ENCODE measurements around the gene UTP4. TPM values are rescaled to one million over a fixed set of nuclear protein-coding genes. Genes with fewer than 3 reads are reported as not detected.

UTP4 gene
- total RNA-seq, 8 experiments from 2014 or later: 13.3 to 71.5 (median 24.4) TPM

GRCh38 chr16:69105501-69106361 lies 26.7 kb upstream of the UTP4 start, which contains the start of gene HAS3:
HAS3 (plus strand) TSS chr16:69105653; CDS start chr16:69109396, 3,743 bp downstream.
- Histone ChIP-seq H3K4me3 (peak within 1 kb of the TSS; percentile 44 to 67 (median 48)), H3K27ac (no peak within 1 kb of the TSS), H3K4me1 (replicated peaks in 1 of 2) (peaks cover 14 to 15% of the 10 kb centered on the region in 2 donors)
- in situ Hi-C loops (cut with MboI; ENCODE audit: low pct_unique_long_range_greater_than_20kb in 2 of 9, low sequenced_read_pairs in 9 of 9, unreplicated experiment in 9 of 9): loop anchor here in 5 of 9 experiments (25.0 kb wide), 4 partner anchors 193 to 568 kb away; partner anchors contain the start of gene ZFP90 (in 2 of the 5)
- 0 to 6% (median 0%) methylated on average over 1 to 8 of the region's 80 CpGs; no CpG with 5 or more reads in 2 of the 10 experiments for WGBS, 10 experiments
- ATAC-seq (replicated peaks in 6 of 8): peak; percentile 68 to 79 (median 71)

GRCh38 chr16:69106491-69107315 lies 25.7 kb upstream of the UTP4 start:
- peak overlapping the region; percentile 44 to 67 (median 48) for H3K4me3 ChIP-seq
- H3K27ac ChIP-seq: no peak overlapping the region
- peaks cover 14 to 15% of the 10 kb centered on the region in 2 donors for H3K4me1 ChIP-seq (replicated peaks in 1 of 2)
- ATAC-seq (replicated peaks in 6 of 8): peak in 6 of 8 experiments; percentile 3 to 17 (median 10)
- in situ Hi-C loops (cut with MboI; ENCODE audit: low pct_unique_long_range_greater_than_20kb in 2 of 9, low sequenced_read_pairs in 9 of 9, unreplicated experiment in 9 of 9): loop anchor here in 5 of 9 experiments (25.0 kb wide), 4 partner anchors 194 to 569 kb away; partner anchors contain the start of gene ZFP90 (in 2 of the 5)
- 0% methylated on average over 17 of the region's 55 CpGs; no CpG with 5 or more reads in 9 of the 10 experiments for WGBS, 10 experiments

GRCh38 chr16:69107316-69107962 lies 25.0 kb upstream of the UTP4 start:
- no peak overlapping the region for H3K27ac ChIP-seq
- WGBS, 10 experiments: 0 to 4% (median 1%) methylated on average over 2 to 15 of the region's 52 CpGs; no CpG with 5 or more reads in 6 of the 10 experiments
- peak overlapping the region; percentile 44 to 67 (median 48) for H3K4me3 ChIP-seq
- in situ Hi-C loops (cut with MboI; ENCODE audit: low pct_unique_long_range_greater_than_20kb in 2 of 9, low sequenced_read_pairs in 9 of 9, unreplicated experiment in 9 of 9): loop anchor here in 5 of 9 experiments (25.0 kb wide), 4 partner anchors 195 to 570 kb away; partner anchors contain the start of gene ZFP90 (in 2 of the 5)
- peaks cover 14 to 15% of the 10 kb centered on the region in 2 donors for H3K4me1 ChIP-seq (replicated peaks in 1 of 2)
- peak; percentile 5 to 66 (median 54) for ATAC-seq (replicated peaks in 6 of 8)

DNA sequence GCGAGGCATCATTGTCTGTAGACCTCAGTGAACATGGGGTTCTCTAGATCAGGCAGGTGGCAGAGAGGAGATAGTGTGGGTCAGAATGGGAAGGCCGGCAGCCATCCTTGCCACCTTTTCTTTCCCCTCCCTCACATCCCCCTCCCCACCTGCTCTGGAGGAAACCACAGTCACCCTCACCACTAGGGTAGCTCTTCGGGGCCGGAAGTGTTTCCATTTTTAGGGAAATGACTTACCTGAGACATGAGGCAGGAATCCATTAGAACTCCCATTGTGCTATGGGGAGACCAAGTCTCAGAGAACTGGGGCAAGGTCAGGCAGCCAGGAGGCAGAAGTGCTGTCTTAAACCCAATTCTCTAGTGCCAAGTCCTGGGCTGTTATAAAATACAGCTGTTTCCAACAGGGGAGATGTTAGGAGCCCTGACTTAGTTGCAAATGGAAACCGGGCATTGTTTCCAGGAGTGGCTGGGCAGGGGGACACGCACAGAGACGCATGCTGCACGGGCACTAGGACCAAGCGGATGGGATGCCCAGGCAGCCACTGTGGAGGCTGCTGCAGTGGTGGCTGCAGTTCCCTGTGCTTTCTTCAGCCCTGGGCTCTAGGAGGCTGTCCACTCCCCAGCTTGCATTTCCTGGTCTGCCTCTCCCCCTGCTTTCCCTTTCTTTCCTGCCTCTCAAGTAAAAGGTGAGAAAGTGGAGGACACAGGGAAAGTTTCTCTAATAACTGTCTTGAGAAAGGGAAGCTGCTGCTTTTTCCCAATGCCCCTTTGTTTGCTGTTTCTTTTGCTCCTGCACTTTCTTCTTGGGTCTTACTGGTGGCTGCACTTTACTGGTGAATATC lies 24.2 kb upstream of the UTP4 start:
- in situ Hi-C loops (cut with MboI; ENCODE audit: low pct_unique_long_range_greater_than_20kb in 2 of 9, low sequenced_read_pairs in 9 of 9, unreplicated experiment in 9 of 9): loop anchor here in 5 of 9 experiments (25.0 kb wide), 4 partner anchors 196 to 571 kb away; partner anchors contain the start of gene ZFP90 (in 2 of the 5)
- Histone ChIP-seq H3K4me1 (replicated peaks in 1 of 2) (peaks cover 14 to 15% of the 10 kb centered on the region in 2 donors), H3K27ac (no peak overlapping the region), H3K4me3 (peak overlapping the region; percentile 44 to 67 (median 48))
- peak in 4 of 8 experiments; percentile 4 to 40 (median 33) for ATAC-seq (replicated peaks in 6 of 8)
- WGBS, 10 experiments: 0 to 60% (median 40%) methylated on average over 1 to 4 of the region's 9 CpGs; no CpG with 5 or more reads in 3 of the 10 experiments

DNA sequence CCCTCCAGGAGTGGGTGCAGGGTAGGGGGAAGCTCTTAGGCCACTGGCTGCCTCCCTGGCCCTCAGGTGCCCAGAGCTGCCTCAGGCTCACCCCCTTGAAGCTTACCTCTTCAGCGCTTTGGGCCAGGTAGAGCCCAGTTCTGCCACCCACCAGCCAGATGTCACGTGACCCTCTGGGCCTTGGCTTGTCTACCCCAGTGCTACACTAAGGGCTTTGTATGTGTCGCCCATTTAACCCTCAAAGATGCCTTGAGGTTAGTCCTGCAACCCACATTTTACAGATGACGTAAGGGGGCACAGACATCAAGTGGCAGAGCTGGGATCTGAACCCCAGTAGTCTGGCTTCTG lies 23.6 kb upstream of the UTP4 start:
- H3K27ac ChIP-seq: no peak overlapping the region
- ATAC-seq (replicated peaks in 6 of 8): no peak
- in situ Hi-C loops (cut with MboI; ENCODE audit: low pct_unique_long_range_greater_than_20kb in 2 of 9, low sequenced_read_pairs in 9 of 9, unreplicated experiment in 9 of 9): loop anchor here in 5 of 9 experiments (25.0 kb wide), 4 partner anchors 197 to 572 kb away; partner anchors contain the start of gene ZFP90 (in 2 of the 5)
- H3K4me1 ChIP-seq (replicated peaks in 1 of 2): peaks cover 14 to 15% of the 10 kb centered on the region in 2 donors
- WGBS, 10 experiments: 80 to 100% (median 86%) methylated on average over 1 to 4 of the region's 4 CpGs; no CpG with 5 or more reads in 6 of the 10 experiments
- peak overlapping the region in 1 of 5 donors; percentile 1 for H3K4me3 ChIP-seq

DNA sequence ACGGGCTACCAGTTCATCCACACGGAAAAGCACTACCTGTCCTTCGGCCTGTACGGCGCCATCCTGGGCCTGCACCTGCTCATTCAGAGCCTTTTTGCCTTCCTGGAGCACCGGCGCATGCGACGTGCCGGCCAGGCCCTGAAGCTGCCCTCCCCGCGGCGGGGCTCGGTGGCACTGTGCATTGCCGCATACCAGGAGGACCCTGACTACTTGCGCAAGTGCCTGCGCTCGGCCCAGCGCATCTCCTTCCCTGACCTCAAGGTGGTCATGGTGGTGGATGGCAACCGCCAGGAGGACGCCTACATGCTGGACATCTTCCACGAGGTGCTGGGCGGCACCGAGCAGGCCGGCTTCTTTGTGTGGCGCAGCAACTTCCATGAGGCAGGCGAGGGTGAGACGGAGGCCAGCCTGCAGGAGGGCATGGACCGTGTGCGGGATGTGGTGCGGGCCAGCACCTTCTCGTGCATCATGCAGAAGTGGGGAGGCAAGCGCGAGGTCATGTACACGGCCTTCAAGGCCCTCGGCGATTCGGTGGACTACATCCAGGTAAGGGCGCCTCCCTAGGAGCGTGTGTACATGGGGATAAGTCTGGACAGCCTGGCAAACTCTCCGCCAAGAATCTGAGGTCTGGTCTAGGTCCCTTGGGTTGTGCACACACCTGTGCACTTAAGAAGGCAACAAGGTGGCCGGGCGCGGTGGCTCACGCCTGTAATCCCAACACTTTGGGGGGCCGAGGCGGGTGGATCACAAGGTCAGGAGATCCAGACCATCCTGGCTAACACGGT lies 22.8 kb upstream of the UTP4 start:
- Histone ChIP-seq H3K4me1 (replicated peaks in 1 of 2) (peaks cover 14 to 15% of the 10 kb centered on the region in 2 donors), H3K27ac (no peak overlapping the region), H3K4me3 (no peak overlapping the region)
- ATAC-seq (replicated peaks in 6 of 8): no peak
- in situ Hi-C loops (cut with MboI; ENCODE audit: low pct_unique_long_range_greater_than_20kb in 2 of 9, low sequenced_read_pairs in 9 of 9, unreplicated experiment in 9 of 9): loop anchor here in 5 of 9 experiments (10.0 to 25.0 kb wide), 5 partner anchors 197 to 572 kb away; partner anchors contain the start of gene ZFP90 (in 2 of the 5)
- 80 to 94% (median 81%) methylated on average over 1 to 21 of the region's 48 CpGs; no CpG with 5 or more reads in 7 of the 10 experiments for WGBS, 10 experiments

DNA sequence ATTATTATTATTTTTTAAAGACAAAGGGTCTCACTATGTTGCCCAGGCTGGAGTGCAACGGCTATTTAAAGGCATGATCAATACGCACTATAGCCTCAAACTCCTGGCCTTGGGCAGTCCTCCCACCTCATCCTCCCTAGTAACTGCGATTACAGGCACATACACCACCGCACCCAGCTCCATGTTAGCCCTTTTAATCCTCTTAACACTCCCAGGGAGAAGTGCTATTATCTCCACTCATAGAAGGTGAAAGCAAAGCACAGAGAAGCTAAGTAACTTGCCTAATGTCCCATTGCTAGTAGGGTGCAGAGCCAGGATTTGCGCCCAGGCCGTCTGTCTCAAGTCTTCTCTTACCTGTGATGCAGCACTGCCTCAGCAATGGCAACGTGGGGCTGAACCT lies 22.0 kb upstream of the UTP4 start:
- Histone ChIP-seq H3K27ac (no peak overlapping the region), H3K4me1 (replicated peaks in 1 of 2) (peaks cover 11 to 15% of the 10 kb centered on the region in 2 donors), H3K4me3 (no peak overlapping the region)
- 80 to 100% (median 93%) methylated on average over 1 to 6 of the region's 7 CpGs; no CpG with 5 or more reads in 2 of the 10 experiments for WGBS, 10 experiments
- no peak for ATAC-seq (replicated peaks in 6 of 8)
- in situ Hi-C loops (cut with MboI; ENCODE audit: low pct_unique_long_range_greater_than_20kb in 2 of 9, low sequenced_read_pairs in 9 of 9, unreplicated experiment in 9 of 9): loop anchor here in 5 of 9 experiments (10.0 to 25.0 kb wide), 5 partner anchors 198 to 573 kb away; partner anchors contain the start of gene ZFP90 (in 2 of the 5)

DNA sequence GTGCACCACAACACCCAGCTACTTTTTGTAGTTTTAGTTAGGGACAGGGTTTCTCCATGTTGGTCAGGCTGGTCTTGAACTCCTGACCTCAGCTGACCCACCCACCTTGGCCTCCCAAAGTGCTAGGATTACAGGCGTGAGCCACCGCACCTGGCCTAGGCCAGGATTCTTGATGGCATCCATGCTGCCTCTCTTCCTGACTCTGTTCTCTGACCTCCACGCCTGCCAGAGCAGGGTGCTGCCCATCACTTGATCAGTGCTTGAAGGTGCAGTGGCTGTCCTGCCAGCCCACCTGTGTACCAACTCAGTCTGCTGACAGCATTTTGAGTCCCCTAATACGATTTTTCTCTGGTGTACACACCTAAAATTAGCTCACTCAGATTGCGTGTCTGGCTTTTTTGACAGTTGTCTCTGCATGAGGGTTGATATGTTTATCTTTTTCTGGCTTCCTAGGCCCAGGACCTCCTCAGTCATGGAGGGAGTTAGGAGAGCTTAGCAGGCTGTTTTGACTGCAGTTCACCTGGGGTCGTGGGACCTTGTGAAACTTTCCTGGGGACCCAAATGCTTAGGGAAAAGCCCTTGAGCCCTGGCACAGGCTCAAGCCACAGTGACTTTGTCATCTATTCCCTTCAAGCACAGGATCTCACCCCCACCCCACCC lies 21.1 kb upstream of the UTP4 start:
- Histone ChIP-seq H3K4me3 (no peak overlapping the region), H3K4me1 (replicated peaks in 1 of 2) (peaks cover 11 to 15% of the 10 kb centered on the region in 2 donors), H3K27ac (no peak overlapping the region)
- in situ Hi-C loops (cut with MboI; ENCODE audit: low pct_unique_long_range_greater_than_20kb in 2 of 9, low sequenced_read_pairs in 9 of 9, unreplicated experiment in 9 of 9): loop anchor here in 5 of 9 experiments (10.0 to 25.0 kb wide), 5 partner anchors 199 to 574 kb away; partner anchors contain the start of gene ZFP90 (in 2 of the 5)
- 73 to 100% (median 100%) methylated on average over 1 to 3 of the region's 6 CpGs; no CpG with 5 or more reads in 3 of the 10 experiments for WGBS, 10 experiments
- no peak for ATAC-seq (replicated peaks in 6 of 8)

GRCh38 chr16:69111876-69112230 lies 20.6 kb upstream of the UTP4 start:
- 78 to 100% (median 96%) methylated on average over 1 to 5 of the region's 5 CpGs; no CpG with 5 or more reads in 7 of the 10 experiments for WGBS, 10 experiments
- Histone ChIP-seq H3K4me3 (no peak overlapping the region), H3K27ac (no peak overlapping the region), H3K4me1 (replicated peaks in 1 of 2) (peaks cover 11 to 15% of the 10 kb centered on the region in 2 donors)
- no peak for ATAC-seq (replicated peaks in 6 of 8)
- in situ Hi-C loops (cut with MboI; ENCODE audit: low pct_unique_long_range_greater_than_20kb in 2 of 9, low sequenced_read_pairs in 9 of 9, unreplicated experiment in 9 of 9): loop anchor here in 5 of 9 experiments (10.0 to 25.0 kb wide), 5 partner anchors 200 to 575 kb away; partner anchors contain the start of gene ZFP90 (in 2 of the 5)

Data from motor neuron (in vitro differentiated cells).